COR-L47 (cell line): ENCODE measurements around the gene PIK3R6.

Source experiments
- DNase-seq: peaks from one replicate; lab custom pipeline; 2025; lab: John Stamatoyannopoulos, UW

PIK3R6 gene

DNA sequence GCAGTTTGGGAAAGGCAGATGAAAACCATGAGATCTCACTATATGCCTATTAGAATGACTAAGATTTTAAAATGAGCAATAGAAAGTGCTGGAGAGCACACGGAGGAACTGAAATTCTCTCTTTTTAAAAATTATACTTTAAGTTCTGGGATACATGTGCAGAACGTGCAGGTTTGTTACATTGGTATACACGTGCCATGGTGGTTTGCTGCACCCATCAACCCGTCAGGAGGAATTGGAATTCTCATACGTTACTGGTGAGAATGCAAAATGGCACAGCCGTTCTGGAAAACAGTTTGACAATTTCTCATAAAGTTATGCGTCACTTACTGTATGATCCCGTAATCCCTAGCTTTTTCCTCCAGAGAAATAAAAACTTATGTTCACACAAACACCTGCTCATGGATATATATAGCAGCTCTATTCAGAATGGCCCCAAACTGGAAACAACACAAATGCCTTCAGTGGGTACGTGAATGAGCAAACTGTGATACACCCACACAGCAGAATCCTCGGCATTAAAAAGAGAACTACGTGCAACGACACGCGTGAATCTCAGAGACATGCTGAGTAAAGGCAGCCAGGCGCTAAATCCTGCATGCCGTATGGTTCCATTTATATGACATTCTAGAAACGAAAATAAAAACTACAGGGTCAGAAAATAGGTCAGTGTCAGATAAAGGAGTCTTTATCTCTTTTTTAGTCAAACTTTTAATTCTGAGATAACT lies 11.8 kb downstream of the PIK3R6 start:
- no peak for DNase-seq

DNA sequence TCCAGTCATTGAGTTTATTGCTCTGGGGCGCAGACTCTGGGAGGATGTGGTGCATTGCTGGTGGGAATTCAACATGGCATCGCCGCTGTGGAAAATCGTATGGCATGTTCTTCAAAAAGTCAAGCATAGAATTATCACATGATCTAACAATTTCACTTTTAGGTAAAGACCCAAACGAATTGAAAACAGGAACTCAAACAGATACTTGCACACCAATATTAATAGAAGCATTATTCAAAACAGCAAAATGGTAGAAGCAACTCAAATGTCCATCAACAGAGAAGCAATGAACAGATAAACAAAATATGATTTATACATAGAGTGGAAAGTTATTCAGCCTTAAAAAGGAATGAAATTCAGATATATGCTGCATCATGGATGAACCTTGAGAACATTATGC lies 15.9 kb downstream of the PIK3R6 start:
- no peak for DNase-seq

DNA sequence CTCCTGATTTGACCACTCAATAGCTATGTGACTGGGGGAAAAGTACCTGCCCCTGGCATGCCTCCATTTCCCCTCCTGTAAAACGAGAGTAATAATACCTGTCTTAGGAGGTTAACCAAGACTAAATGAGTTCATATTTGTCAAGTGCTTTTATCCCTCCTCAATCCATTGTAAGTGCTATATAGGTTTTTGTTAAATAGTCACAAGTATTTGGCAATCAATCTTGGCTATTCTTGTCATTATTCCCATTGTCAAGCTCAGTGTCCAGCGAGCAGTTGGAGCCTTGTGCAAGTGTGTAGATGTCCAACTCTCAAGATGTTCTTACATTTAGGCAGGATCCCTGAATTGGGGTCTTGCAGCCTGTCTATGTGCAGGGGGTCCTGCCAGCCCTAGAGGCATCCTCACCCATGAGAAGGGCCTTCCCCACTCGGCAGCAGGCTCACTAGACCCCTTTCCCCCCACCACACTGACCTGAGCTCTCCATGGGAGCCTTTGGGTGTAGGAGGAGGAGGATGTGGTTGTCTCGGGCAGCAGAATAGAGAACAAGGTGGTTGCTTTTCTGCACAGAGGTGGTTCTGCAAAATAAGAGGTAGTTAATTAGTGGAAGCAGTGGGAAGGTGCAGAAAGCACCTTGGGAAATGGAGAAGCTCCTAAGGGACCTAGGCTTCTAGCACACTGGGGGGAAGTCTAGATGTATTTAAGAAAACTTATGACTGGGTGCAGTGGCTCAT lies 18.0 kb downstream of the PIK3R6 start:
- DNase-seq: no peak

DNA sequence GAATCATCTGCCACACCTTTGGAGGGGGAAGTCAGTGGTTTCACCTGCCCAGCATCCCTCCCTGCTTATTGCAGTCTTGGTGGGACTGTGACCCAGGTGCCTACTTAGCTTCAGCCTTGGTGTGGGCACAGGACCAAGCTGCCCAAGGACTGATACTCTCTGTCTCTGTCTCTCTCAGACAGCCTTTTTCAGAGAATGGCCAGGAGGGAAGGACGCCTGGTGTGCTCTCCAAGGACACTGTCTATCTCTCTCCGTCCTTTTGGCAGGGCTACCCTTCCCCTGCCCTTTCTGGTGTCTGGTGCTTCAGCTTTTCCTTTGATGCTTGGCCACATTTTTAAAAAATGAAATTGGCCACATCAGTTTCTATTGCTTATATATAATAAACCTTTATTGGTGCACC lies 19.6 kb downstream of the PIK3R6 start:
- DNase-seq: no peak

DNA sequence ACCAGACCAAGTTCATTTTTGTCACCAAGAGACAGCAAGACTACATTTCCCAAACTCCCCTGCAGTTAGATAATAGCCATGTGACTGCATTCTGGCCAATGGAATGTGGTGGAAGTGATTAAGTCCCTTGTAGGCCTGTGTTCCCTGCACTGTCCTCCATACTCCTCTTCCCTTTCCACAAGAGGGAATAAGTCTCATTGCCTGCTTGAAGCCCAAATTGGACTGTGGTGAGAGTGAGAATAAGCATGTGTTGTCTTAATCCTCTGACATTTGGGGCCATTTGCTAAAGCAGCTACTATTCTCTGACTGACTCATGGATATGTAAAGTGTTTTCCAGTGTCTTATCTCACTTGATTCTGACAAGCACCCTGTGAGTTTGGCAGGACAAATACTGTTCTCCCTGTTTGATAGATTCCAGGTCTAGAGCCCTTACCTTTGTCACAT lies 20.7 kb downstream of the PIK3R6 start:
- no peak for DNase-seq

DNA sequence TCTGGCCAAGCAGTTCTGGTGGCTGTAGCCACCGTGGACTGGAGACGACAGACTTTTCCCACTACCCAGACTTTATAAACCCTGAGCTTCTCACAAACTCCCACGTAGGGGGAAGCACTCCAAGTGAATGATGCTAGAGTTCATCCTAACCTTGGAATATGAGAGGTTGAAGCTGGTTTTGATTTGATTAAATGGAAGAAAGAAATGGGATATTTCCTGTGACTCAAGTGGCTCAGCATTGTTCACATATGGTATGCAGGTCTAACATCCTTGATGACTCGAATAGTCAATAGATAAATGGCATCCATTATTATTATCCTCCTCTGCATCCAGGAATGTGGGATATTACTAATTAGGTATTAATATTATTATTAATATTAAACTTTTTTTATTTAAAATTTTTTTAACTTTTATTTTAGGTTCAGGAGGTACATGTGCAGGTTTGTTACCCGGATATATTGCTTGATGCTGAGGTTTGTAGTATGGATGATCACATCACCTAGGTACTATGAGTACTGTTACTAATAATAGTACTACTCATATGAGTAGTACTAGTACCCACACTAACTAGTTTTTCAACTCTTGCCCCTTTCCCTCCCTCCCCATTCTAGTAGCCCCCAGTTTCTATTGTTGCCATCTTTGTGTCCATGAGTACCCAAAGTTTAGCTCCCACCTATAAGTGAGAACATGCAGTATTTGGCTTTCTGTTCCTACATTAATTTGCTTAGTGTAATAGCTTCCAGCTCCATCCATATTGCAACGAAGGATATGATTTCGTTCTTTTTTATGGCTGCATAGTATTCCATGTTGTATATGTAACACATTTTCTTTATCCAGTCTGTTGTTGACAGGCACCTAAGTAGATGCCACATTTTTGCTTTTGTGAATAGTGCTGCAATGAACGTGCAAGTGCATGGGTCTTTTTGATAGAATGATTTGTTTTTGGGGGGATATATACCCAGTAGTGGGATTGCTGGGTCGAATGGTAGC lies 22.9 kb downstream of the PIK3R6 start:
- DNase-seq: no peak

DNA sequence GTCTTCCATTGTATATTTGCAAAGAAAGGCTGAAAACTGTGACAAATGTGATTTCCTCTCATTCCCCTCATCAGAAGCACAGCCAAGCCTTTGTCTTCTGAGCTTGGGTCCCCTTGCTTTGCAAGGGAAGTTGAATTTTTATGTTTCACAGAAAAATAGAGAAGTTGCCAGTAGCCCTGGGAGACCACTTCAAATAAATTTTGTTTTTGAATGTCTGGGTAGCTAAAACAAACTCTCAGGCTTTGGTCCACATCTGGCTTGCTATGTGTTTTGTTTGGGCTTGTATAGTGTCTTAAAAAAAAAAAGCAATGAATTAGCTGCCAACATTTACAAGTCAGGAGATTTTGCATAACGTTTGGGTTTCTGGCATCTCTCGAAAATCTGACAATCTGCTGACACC lies 24.1 kb downstream of the PIK3R6 start:
- DNase-seq: no peak

DNA sequence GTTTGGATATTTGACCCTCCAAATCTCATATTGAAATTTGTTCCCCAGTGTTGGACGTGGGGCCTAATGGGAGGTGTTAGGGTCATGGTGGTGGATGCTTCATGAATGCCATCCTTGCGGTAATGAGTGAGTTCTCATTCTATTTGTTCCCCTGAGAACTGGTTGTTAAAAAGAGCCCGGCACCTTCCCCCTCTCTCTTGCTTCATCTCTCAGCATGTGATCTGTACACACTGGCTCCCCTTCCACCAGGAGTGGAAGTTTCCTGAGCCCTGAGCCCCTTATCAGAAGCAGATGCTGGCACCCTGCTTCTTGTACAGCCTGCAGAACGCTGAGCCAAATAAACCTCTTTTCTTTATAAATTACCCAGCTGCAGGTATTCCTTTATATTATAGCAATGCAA lies 25.6 kb downstream of the PIK3R6 start:
- no peak for DNase-seq

DNA sequence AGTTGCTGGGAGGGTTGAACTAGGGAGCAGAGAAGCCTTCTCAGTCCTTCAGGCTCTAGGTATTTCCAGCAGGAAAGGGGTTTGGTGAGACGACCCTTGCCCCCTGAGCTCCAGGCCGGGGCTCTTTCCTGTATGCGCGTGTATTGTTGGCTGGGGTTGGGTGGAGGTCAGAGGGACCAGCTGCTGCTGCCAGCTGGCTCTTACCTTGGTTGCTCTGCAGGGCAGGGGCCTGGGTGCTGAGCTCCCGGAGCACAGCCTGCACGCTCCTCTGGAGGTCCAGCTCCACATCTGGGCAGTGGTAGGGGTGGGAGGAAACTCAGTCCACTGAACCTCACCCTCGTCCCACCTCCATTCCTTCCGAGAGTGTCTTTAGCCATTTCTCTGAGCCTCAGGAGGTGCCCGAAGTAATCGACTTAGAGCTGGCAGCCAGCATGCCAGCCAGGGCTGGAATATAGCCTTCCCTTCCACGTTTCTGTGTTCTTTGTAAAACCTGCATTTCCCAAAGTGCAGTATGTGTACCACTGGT lies 28.0 kb downstream of the PIK3R6 start:
- DNase-seq: no peak

DNA sequence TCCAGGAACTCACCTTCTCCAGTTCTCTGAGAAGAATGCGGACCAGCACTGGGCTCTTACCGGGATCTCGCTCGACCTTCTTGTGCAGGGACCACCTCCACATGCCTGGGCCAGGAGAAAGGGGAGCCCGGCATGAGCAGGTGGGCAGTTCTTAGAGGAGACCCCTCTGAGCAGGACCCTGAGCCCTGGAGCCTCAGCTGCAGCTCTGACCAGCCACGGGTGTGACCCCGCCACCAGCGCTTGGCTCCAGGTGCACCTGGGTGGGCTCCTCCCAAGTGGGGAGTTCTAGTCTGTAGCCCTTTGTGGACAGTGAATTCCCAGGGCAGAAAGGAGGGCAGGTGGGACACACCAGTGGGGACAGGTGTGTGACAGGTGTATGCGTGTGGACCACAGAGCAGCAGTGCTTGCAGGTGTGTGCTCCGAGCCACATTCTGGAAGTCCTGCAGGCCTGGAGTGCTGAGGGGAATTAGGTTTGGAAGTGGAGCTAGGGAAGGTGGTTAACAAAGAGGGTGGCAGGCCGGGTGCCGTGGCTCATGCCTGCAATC lies 28.9 kb downstream of the PIK3R6 start:
- DNase-seq: no peak

DNA sequence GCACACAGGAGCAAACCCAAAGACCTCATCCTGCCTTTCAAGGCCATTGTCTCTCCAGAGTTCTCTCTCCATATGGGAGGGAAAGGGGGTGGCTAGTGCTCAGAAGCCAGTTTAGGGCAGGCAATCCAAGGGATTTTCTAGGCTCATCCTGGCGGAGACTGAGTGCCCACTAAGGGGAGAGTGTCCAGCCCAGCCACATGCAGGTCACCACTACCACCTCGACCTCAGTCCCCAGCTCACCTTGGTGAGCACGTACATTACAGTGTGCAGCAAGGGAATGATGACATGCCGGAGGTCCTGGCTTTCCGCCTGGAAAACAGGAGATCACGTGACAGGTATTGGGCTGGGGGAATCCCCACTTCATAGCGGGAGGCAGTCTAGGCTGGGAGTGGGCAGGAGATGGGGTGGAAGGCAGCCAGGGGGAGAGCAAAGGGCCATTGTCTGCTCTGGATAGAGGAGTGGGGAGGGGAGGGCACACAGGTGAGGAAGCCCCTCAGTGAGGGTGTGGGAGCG lies 29.9 kb downstream of the PIK3R6 start:
- DNase-seq: no peak

DNA sequence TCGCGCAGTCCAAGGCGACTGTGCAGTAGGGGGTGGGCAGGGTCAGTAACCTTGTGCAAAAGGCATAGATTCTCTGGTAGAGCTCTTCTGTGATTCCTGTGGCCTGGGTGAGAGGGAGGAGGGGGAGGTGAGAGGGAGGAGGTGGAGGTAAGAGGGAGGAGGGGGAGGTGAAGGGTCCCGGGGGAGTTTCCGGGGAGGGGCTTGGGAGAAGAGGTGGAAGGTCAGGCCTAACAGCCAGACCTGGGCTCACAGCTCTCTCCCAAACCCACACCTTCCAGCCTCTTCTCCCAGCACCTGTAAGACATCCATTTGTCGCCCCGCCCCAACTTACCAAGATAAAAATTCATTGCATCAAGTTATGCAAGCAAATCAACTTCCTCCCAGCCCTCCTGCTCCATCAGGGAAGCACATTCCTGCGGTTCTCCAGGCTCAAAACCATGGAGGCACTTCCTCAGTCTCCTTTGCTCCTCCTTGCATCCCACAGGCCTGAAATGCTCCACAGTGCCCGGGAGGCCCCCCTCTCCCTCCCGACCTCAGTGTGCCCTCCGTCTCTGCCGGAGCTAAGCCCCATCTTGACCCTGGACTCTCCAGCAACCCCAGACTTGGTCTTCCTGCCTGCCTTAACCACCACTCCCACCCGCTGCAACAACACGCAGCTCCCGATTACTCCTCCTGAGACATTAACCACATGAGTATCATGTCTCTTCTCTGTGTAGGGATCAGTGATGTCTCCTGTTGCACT lies 30.5 kb downstream of the PIK3R6 start:
- no peak for DNase-seq

DNA sequence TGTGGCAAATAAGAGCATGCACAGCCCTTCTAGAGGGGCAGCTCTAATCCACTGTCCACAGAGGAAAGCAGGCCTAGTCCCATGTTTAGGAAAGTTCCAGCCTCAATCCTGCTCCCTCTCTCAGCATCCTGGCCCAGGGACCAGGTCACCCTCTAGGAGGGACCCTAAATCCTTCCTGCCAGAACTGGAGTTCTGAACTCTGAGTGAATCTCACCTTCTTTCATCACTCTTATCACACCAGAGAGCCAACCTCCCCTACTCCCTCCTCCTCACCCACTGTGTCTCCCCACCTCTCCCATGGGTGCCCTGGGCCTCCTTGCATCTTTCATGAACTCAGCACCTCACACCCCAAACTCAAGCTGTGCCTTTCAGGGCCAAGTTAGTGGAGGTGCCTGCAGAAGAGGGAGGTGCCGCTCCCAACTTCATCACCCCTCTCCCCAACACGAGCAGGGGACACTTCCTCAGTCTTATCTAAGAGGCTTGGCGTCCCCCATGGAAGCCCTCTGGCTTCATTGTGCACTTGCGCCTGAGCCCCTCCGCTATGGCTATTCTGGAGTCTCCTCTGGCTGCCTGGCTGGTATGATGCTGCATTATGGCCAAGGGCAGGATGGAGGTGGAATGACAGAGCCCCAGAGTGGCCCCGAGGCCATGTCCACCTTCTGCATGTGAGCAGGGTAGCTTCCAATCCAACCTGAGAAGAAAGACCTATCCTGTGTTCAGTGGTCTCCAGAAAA lies 31.7 kb downstream of the PIK3R6 start:
- no peak for DNase-seq

DNA sequence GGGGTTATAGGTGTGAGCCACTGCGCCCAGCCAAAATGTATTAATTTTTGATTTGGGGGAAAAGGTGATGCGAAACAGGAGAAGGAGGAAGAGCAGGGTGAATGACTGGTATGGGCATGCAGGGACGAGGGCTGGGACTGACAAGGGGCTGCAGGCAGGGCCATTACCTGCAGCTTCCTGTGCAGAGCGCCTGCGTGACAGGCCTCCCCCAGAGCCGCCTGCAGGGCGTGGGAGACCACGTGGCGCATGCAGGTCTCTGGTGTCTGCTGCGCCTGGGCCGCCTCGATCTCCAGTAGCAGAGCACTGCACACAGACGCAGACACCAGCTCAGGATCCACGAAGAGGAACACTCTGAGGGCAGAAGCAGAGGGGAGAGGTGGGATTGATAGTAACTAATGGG lies 32.4 kb downstream of the PIK3R6 start:
- no peak for DNase-seq

DNA sequence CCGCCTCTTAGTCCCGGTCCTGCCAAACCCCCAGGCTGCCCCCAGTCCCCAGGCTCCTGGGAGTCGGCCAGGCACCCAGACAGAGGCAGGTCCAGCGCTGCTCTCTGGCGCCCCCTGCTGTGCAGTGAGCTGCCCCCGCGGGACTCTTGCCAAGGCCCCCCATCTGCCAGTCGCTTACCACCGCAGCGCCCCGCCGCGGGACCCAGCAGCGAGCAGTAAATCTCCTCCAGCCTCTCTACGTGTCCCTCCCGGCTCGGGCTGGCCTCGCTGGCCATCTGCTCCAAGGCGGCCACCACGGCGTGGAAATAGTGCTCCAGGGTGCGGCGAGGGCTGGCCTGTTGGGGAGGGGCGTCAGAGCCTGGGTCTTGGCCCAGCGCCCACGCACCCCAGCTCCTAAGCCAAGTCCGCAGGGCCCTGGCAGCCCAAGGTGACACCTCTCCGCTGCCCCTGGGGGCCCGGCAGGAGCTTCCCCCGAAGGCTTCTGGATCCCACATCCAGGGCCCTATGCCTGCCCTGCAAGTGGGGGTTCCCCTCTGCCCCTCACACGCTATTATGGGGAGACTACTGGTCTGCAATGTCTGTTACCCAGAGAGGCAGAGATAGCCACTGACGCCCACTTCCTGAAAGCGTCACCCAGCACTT lies 34.6 kb downstream of the PIK3R6 start:
- no peak for DNase-seq

DNA sequence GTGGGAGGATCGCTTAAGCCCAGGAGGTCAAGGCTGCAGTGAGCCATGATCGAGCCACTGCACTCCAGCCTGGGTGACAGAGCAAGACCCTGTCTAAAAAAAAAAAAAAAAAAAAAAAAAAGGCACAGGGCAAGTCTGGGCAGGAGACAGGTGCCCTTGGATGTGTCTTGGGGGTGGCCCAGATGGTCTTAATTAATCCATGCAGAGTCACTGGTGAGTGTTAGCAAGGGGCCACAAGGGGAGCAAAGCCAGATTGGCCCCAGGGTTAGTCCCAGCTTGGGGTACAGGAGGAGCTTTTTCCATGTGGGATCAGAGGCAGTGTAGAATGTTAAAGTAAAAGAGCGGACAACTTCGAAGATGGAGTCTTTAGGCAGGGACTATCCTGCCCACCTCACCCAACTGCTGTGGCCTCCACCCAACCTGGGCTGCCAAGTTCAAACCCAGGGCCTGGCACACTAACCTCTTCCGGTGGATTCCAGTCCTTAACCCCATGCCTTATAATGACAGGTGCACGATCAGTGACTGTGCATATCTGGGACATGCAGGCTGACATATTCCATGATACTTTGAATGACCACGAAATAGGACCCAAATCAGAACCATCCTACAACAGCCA lies 36.1 kb downstream of the PIK3R6 start:
- DNase-seq: no peak

DNA sequence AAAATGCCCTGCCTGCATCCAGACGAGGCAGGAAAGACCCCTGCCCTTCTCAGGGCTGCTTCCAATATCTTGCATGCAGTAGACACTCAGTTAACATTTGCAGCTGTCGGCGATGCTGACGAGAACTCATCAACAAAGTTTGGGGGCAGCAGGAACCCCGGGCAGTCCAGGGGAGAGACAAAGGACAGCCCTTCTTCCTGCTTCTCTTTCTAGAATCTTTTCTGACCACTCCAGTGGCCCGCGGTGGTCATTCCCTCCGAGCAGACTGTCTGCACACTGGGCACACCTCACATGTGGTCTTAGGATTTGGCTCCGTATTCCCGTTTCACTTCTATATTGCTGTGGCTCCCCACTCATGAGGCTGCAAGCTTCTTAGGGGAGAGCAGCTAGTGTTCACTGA lies 37.3 kb downstream of the PIK3R6 start:
- DNase-seq: no peak

DNA sequence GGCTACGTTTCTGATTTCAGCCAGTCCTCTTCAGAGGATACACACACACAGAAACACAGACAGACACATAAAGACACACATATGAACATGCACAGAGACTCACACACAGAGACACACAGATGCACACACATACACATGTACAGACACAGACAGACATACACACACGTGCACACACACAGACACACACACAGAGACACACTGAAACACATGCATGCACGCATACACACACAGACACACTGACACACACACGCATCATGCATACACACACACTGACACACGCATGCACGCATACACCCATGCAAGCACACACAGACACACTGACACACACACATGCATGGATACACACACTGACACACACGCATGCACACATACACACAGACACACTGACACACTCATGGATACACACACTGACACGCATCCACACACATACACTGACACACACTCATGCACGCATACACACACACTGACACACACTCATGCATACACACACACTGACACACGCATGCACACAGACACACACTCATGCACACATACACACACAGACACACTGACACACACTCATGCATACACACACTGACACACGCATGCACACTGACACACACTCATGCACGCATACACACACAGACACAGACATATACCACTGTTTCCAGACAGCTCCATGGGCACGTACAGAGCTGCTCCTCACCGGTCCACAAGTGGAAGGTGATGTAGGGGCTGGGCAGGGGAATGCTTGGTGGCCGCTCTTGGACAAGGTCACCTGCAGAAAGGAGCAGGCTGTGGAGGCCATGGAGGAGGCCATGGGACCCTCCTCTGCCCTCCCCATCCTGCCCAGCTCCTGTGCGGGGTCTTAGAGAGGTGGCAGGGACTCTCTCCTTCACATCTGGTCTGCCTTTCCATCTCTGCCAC lies 38.2 kb downstream of the PIK3R6 start:
- no peak for DNase-seq
